Activated CD8-positive, alpha-beta T cell treated with anti-CD3 and anti-CD28 coated beads, Interleukin-2, amount 10 ng/mL, durations not matched to agents 7 days and 5 days (primary cell): Measurements from ENCODE around the gene DOCK4. TPM values are rescaled to one million over a fixed set of nuclear protein-coding genes. Genes with fewer than 3 reads are reported as not detected.

Experiments
- ATAC-seq: fragments of 150-1000 bp; cut with Tn5 transposase; one replicate; pipeline ENCODE4 v1.10.0; 2021; ENCODE audit warnings: moderate library complexity
- CTCF ChIA-PET: fragments of 350-600 bp; sonication (Branson Sonifier 250); formaldehyde crosslinking; loops from one replicate; lab custom pipeline; 2021; ENCODE audit warnings: antibody characterized with exemption; lab: Charles Lee
- POLR2A ChIA-PET: fragments of 350-600 bp; sonication (Branson Sonifier 250); formaldehyde crosslinking; loops from one replicate; lab custom pipeline; 2021; ENCODE audit warnings: antibody characterized with exemption; lab: Charles Lee
- DNase-seq: peaks from one replicate; pipeline ENCODE4 v3.0.0-alpha.2; 2020
- H3K27ac Mint-ChIP-seq: one replicate; pipeline ENCODE4 v1.8.0; 2021; ENCODE audit warnings: mild to moderate bottlenecking, mixed read lengths
- H3K27me3 Mint-ChIP-seq: one replicate; pipeline ENCODE4 v1.8.0; 2021; ENCODE audit warnings: low read depth, mixed read lengths
- H3K36me3 Mint-ChIP-seq: one replicate; pipeline ENCODE4 v1.8.0; 2021; ENCODE audit warnings: low read depth, mixed read lengths
- H3K4me1 Mint-ChIP-seq: one replicate; pipeline ENCODE4 v1.8.0; 2021; ENCODE audit warnings: low read depth, mixed read lengths
- H3K4me3 Mint-ChIP-seq: one replicate; pipeline ENCODE4 v1.8.0; 2021; ENCODE audit warnings: mild to moderate bottlenecking, mixed read lengths
- H3K9me3 Mint-ChIP-seq: one replicate; pipeline ENCODE4 v1.8.0; 2022; ENCODE audit warnings: mixed read lengths; ENCODE audit not compliant: insufficient read depth
- total RNA-seq, 2 experiments: library from RNA; stranded (reverse); gene quantifications; one replicate each; pipeline ENCODE4 v1.2.3, GENCODE V29; 2021

Gene DOCK4
- total RNA-seq, 2 experiments from 2014 or later = 0.10 to 0.18 TPM

DNA sequence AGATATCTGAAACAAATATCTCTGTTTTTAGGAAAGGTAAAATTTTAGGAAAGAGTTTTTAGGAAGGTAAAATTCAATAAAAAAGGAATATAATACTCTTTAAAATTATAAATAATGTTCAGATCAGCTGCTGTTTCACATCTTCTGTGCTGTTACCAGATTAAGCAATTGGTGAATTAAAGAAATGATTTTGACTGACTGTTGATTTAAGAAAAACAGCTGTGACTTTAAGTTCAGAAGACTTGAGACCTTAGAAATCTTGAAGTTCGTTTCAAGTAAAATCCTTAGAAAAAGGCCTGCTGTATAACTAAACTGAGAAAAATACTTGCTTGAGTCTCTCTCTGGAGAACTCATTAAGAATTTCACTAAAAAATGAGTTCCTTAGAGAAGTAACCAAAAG is 250.6 kb downstream of the DOCK4 start:
- ATAC-seq (no peak), DNase-seq (no peak)
- no peaks in the 10 kb centered on the region for H3K9me3 Mint-ChIP-seq
- no peaks in the 10 kb centered on the region for H3K4me1 Mint-ChIP-seq
- ChIA-PET CTCF (no interaction called here), POLR2A (no interaction called here)
- H3K4me3 Mint-ChIP-seq = no peak overlapping the region
- no peaks in the 10 kb centered on the region for H3K36me3 Mint-ChIP-seq
- no peak overlapping the region for H3K27ac Mint-ChIP-seq
- peaks cover 3% of the 10 kb centered on the region for H3K27me3 Mint-ChIP-seq

DNA sequence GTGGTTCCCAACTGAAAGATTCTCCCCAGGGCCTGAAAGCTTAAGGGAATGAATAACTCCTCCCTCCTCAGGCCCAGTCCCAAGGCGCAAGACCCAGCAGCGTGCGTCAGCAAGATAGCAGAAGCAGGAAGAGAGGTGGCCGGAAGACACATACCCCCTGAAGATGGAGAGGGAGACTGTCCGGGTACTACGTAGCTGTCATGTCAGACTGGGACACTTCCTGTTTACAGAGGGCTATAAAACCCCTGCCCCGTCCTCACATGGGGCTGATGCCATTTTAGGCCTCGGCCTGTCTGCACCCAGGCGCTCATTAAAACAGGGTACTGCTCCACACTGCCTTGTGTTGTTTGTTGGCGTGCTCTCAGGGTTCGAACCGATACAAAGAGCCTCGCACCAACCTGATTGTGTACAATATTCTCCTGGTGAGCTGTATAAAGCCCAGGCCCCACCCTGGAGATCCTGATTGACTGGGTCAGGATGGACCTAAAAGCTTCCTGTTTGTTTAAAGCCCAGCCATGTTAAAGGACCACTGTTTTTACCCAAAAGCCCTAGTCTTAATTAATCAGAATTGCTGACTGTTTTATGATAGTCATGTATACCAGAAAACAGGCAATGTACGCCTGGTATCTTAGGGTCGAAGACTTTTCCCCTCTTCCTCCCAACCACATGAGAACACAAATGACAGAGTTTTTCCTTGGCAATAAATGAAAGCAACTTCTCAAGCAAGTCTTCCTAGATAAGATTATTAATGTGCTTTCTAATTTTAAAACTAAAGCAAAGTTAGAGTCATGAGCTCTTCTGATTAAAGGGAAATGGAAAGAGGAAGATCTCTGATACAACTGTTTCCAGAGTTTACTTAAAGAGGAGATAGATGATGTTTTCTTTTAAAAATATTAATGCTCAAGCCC is 251.5 kb downstream of the DOCK4 start:
- Mint-ChIP-seq H3K36me3 (no peaks in the 10 kb centered on the region), H3K27me3 (peaks cover 3% of the 10 kb centered on the region), H3K27ac (no peak overlapping the region), H3K9me3 (no peaks in the 10 kb centered on the region), H3K4me1 (no peaks in the 10 kb centered on the region), H3K4me3 (no peak overlapping the region)
- ChIA-PET POLR2A (no interaction called here), CTCF (no interaction called here)
- DNase-seq (no peak), ATAC-seq (no peak)

DNA sequence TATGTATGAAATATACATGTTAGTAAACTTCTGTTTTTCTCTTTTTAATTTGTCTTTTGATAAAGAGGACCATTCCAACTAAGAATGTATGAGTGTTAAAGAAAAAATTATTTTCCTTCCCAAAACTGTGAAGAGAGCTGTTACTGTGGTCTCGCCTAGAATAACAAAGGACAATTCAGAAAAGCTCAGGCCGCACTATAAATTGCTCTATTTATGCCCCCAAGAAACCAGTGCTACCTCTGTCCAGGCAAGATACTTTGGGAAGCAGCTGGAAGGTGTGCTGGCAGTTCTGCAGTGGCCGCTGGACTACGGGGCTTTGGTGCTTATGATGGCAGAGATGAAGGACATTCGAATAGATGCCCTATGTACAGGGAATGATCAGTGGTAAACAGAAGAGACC is 252.1 kb downstream of the DOCK4 start:
- POLR2A ChIA-PET = no interaction called here
- no peaks in the 10 kb centered on the region for H3K4me1 Mint-ChIP-seq
- CTCF ChIA-PET = no interaction called here

DNA sequence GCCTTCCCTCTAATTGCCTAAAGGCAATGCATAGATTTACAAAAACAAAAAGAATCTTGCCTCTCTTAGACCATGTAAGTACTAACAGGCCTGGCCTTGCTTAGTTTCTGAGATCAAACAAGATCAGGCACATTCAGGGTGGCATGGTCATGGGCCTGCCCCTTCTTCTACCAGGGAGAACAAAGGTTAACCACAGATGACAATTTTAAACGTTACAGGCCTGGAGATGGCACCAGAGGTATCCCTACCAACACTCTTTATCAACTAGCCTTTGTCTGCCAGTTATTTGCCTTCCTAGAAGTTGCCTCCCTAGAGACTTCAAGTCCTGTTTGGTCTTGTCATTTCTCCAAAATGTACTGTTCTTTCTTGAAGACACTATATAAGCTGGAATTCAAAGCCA is 252.6 kb downstream of the DOCK4 start:
- Mint-ChIP-seq H3K36me3 (no peaks in the 10 kb centered on the region), H3K27me3 (peaks cover 3% of the 10 kb centered on the region), H3K4me3 (no peak overlapping the region), H3K27ac (no peak overlapping the region), H3K9me3 (no peaks in the 10 kb centered on the region), H3K4me1 (no peaks in the 10 kb centered on the region)
- ChIA-PET CTCF (interaction anchor here (0.6 kb wide), 1 partner anchor 561 kb away, joined by 4 read pairs; no protein-coding TSS in a partner anchor), POLR2A (no interaction called here)
- no peak for DNase-seq
- no peak for ATAC-seq

More for the DNA sequence above, 252.1 kb downstream of the DOCK4 start:
- Mint-ChIP-seq H3K27me3 (peaks cover 3% of the 10 kb centered on the region), H3K36me3 (no peaks in the 10 kb centered on the region), H3K27ac (no peak overlapping the region), H3K9me3 (no peaks in the 10 kb centered on the region), H3K4me3 (no peak overlapping the region)
- DNase-seq = no peak
- no peak for ATAC-seq

DNA sequence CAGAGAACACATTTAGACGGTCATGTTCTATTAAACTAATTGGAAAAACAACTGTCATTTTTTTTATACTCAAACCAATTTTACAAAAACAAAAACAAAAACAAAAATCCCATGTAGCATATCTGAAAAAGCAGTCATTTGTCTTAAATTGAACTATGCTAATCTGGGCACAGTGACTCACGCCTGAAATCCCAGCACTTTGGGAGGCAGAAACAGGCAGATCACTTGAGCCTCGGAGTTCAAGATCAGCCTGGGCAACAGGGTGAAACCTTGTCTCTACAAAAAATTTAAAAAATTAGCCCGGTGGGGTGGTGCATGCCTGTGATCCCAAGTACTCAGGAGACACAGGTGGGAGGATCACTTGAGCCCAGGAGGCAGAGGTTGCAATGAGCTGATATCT is 253.4 kb downstream of the DOCK4 start:
- ChIA-PET POLR2A (no interaction called here), CTCF (interaction anchor here (0.6 kb wide), 1 partner anchor 560 kb away, joined by 4 read pairs; no protein-coding TSS in a partner anchor)
- Mint-ChIP-seq H3K9me3 (no peaks in the 10 kb centered on the region), H3K27me3 (peaks cover 3% of the 10 kb centered on the region), H3K36me3 (no peaks in the 10 kb centered on the region), H3K4me1 (no peaks in the 10 kb centered on the region), H3K4me3 (no peak overlapping the region), H3K27ac (no peak overlapping the region)
- no peak for DNase-seq
- no peak for ATAC-seq

DNA sequence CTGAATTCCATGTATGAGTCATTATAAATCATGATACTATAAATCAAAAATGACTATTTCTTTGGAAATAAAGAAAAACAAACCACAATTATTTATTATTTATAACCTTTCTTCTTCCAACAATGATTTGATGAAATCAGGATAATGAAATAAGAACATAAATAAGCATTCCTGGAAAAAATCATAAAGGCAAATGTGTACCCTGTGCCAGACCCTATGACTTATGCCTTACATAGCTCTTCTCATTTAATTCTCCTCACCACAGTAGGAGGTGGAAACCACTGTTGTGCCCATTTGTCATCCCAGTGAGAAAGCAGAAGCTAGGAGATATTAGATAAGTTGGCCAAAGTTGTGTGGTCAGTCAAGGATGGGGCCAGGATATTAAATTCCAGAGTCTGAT is 255.1 kb downstream of the DOCK4 start:
- Mint-ChIP-seq H3K4me1 (no peaks in the 10 kb centered on the region), H3K27me3 (no peaks in the 10 kb centered on the region), H3K9me3 (no peaks in the 10 kb centered on the region), H3K27ac (no peak overlapping the region), H3K36me3 (no peaks in the 10 kb centered on the region), H3K4me3 (no peak overlapping the region)
- CTCF ChIA-PET = no interaction called here
- POLR2A ChIA-PET = no interaction called here
- ATAC-seq (no peak), DNase-seq (no peak)

DNA sequence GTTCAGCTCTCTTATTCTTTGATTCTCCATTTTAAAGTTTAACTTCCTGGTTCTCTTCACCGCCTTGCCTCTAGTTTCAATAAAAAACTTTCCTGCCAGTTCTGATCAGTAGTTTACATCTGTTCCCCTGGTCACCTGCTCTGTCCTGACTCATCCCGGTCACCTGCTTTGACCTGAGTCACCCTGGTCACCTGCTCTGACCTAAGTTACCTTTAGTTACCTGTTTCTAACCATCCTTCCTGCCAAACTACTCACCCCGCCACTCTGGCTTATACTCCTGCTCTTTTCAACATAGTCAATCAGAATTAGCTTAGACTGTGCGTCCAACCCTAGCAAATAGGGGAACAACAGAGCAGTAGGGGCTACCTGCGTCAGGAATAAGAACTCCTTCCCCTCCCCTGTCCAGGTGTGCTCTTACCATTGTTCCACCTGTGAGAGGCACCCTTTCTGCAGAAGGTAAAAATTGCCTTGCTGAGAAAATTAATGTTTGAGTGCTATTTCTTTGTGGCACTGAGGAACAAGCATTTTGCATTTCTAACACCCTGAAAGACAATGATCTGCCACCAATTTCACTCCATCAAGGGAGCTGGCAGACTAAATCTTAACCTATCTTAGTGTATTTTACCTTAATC is 263.6 kb downstream of the DOCK4 start:
- no peak overlapping the region for H3K4me3 Mint-ChIP-seq
- H3K36me3 Mint-ChIP-seq = no peaks in the 10 kb centered on the region
- CTCF ChIA-PET = no interaction called here
- POLR2A ChIA-PET = no interaction called here
- no peaks in the 10 kb centered on the region for H3K4me1 Mint-ChIP-seq
- no peaks in the 10 kb centered on the region for H3K27me3 Mint-ChIP-seq
- peaks cover 10% of the 10 kb centered on the region for H3K9me3 Mint-ChIP-seq
- no peak for ATAC-seq
- H3K27ac Mint-ChIP-seq = no peak overlapping the region
- no peak for DNase-seq

DNA sequence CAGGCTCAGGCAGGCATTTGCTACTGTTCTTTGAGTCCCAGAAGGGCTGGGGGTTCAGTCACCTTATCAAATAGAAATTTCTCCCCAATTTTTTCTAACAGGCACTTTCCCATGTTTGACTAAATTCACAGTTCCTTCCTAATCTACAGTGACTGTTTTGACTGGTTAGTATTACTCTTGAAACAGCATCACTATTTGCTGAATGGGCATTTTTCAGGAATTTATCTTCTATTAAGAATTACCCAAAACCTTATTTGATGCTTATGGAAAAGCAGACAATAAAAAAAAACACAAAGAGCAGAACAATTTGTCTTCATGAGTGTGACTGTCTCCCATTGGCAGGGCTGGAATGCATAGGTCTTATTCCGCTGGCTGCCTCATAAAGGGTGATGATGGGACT is 269.0 kb downstream of the DOCK4 start:
- Mint-ChIP-seq H3K4me3 (no peak overlapping the region), H3K9me3 (no peaks in the 10 kb centered on the region), H3K36me3 (no peaks in the 10 kb centered on the region), H3K27me3 (no peaks in the 10 kb centered on the region), H3K27ac (no peak overlapping the region), H3K4me1 (no peaks in the 10 kb centered on the region)
- POLR2A ChIA-PET = no interaction called here
- ATAC-seq (no peak), DNase-seq (no peak)
- CTCF ChIA-PET = no interaction called here

DNA sequence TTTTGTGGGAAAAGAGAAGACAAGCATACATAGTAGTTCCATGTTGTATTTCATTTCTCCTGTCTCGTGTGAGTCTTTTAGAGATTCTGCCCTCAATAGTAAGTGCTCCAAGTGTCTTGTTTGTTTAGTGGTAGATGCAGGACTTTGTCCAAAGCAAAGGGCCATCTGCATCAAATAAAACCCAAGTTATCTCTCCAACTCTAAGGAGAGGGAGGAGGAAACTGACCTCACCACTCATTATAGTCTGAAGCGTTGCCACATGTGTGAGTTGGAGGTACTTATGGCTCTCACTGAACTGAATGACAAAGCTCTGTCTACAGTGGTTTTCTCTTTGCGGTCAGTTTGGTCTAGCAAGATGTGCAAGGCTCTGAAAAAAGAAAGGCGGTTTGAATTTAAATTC is 272.6 kb downstream of the DOCK4 start:
- CTCF ChIA-PET = no interaction called here
- Mint-ChIP-seq H3K4me1 (no peaks in the 10 kb centered on the region), H3K27ac (no peak overlapping the region), H3K27me3 (no peaks in the 10 kb centered on the region), H3K4me3 (no peak overlapping the region), H3K36me3 (no peaks in the 10 kb centered on the region), H3K9me3 (no peaks in the 10 kb centered on the region)
- no peak for ATAC-seq
- no peak for DNase-seq
- POLR2A ChIA-PET = no interaction called here

DNA sequence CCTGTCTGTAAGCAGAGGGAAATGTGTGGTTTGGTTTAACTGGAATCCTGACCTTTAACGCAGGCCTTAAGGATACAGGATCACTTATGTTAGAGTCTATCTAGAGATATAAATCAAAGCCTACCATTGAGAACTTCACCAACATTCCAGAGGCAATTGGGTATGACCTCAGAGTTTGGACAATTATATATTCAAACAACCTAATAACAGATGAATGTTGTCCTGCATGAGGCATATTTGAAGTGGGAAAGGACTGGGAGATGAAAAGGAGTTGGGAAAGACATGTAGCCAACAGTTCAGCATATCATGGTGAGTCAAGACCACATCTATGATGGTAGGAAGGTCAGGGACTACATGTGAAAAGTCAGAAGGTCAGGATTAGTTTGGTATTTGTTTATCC is 274.2 kb downstream of the DOCK4 start:
- no peaks in the 10 kb centered on the region for H3K36me3 Mint-ChIP-seq
- ATAC-seq (no peak), DNase-seq (no peak)
- H3K9me3 Mint-ChIP-seq = no peaks in the 10 kb centered on the region
- H3K27me3 Mint-ChIP-seq = no peaks in the 10 kb centered on the region
- CTCF ChIA-PET = no interaction called here
- POLR2A ChIA-PET = no interaction called here
- H3K27ac Mint-ChIP-seq = no peak overlapping the region
- H3K4me1 Mint-ChIP-seq = no peaks in the 10 kb centered on the region
- no peak overlapping the region for H3K4me3 Mint-ChIP-seq

DNA sequence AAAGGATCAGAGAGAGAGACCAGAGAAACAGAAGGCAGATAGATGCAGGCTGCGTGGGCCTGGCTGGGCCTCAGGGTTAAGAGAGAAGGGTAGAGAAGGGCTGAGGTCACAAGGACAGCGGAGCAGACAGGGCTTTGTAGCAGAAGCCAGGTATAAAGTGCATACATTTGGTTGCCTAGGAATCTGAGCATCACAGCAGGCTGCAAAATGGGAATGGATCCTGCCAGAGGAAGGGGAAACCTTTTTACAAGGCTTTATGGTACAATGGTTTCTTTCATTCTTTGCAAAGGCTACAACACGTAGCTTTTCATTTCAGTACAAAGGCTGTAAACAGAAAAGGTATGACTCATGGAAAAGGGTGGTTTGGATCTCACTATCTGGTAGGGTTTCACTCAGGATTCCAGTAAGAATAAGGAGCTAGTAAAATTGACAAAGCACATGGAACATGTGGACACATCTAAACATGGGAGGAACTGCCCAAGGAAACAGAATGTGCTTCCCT is 275.1 kb downstream of the DOCK4 start:
- no peak overlapping the region for H3K27ac Mint-ChIP-seq
- H3K9me3 Mint-ChIP-seq = no peaks in the 10 kb centered on the region
- no peaks in the 10 kb centered on the region for H3K4me1 Mint-ChIP-seq
- ChIA-PET POLR2A (no interaction called here), CTCF (interaction anchor here (0.6 kb wide), 1 partner anchor 347 kb away, joined by 3 read pairs; no protein-coding TSS in a partner anchor)
- DNase-seq (no peak), ATAC-seq (no peak)
- H3K27me3 Mint-ChIP-seq = no peaks in the 10 kb centered on the region
- no peak overlapping the region for H3K4me3 Mint-ChIP-seq
- H3K36me3 Mint-ChIP-seq = no peaks in the 10 kb centered on the region

DNA sequence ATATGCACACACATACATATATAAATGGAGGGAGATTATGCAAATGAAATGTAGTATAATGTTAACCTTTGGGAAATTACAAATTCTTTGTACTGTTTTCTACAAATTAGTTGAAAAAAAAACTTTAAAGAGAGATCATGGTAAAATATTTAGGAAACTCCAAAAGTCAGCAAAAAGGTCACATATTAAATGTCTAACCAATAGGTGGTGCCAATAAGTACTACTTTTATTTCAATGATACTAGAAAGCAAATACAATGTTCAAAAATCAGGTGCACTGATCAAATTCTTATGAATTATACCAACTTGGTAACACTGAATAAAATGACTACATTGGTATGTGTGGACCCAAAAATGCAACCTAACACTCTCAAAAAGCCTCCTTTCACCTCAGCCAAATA is 276.9 kb downstream of the DOCK4 start:
- no peaks in the 10 kb centered on the region for H3K4me1 Mint-ChIP-seq
- H3K36me3 Mint-ChIP-seq = no peaks in the 10 kb centered on the region
- H3K9me3 Mint-ChIP-seq = no peaks in the 10 kb centered on the region
- H3K4me3 Mint-ChIP-seq = no peak overlapping the region
- DNase-seq = no peak
- no peak for ATAC-seq
- no peaks in the 10 kb centered on the region for H3K27me3 Mint-ChIP-seq
- POLR2A ChIA-PET = no interaction called here
- no peak overlapping the region for H3K27ac Mint-ChIP-seq
- CTCF ChIA-PET = no interaction called here
